ENCODE results near the gene GPR176. TPM values are rescaled to one million over a fixed set of nuclear protein-coding genes. Genes with fewer than 3 reads are reported as not detected.
"Not testable (repeated sequence)": the region's sequence is repeated elsewhere in the genome, so short reads cannot be mapped to it uniquely, and the experiment has no call there.

GPR176 gene
- total RNA-seq, 1 donor, result 173 TPM

DNA sequence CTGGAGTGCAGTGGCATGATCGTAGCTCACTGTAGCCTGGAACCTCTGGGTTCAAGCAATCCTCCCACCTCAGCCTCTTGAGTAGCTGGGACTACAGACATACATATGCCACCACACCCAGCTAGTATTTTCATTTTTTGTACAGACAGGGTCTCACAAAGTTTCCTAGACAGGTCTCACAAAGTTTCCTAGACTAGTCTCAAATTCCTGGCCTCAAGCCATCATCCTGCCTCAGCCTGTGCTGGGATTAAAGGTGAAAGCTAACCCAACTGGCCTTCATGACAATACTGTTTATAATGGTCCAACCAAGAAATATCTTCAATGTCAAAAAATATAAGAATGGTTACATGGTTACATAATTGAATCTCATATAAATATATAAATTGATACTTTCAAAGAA, 24.0 kb downstream of the GPR176 start:
- H3K27me3 ChIP-seq (ENCODE audit: insufficient read depth, low read length), result no peaks in the 10 kb centered on the region
- H2AFZ ChIP-seq (ENCODE audit: low read length), result no peak overlapping the region
- H3K79me2 ChIP-seq (ENCODE audit: insufficient read depth, low read length), result peaks cover 62% of the 10 kb centered on the region
- DNase-seq (ENCODE audit: insufficient read length, low spot score, missing footprints), result no peak
- peak overlapping the region; percentile 71 for H3K27ac ChIP-seq (ENCODE audit: low read depth, low read length)
- no peaks in the 10 kb centered on the region for H3K9me3 ChIP-seq (ENCODE audit: low read depth, low read length)
- TF ChIP-seq CTCF (IDR thresholded peaks at IDR 0.05; ENCODE audit: extremely low read depth, low read depth, low read length), result no peak
- peaks cover 27% of the 10 kb centered on the region for H4K20me1 ChIP-seq (ENCODE audit: insufficient read depth, low read length)
- H3K4me3 ChIP-seq (ENCODE audit: insufficient read depth, low read length), result no peak overlapping the region
- peaks cover 12% of the 10 kb centered on the region for H3K36me3 ChIP-seq (ENCODE audit: insufficient read depth, low read length)
- peaks cover 27% of the 10 kb centered on the region for H3K4me1 ChIP-seq (ENCODE audit: insufficient read depth, low read length)
- H3K4me2 ChIP-seq (ENCODE audit: insufficient read depth, low read length), result no peak overlapping the region

- not testable (repeated sequence) for H3K9me3 ChIP-seq (ENCODE audit: low read depth, low read length); H3K27ac ChIP-seq (ENCODE audit: low read depth, low read length); H3K27me3 ChIP-seq (ENCODE audit: insufficient read depth, low read length); H2AFZ ChIP-seq (ENCODE audit: low read length); H4K20me1 ChIP-seq (ENCODE audit: insufficient read depth, low read length); H3K4me3 ChIP-seq (ENCODE audit: insufficient read depth, low read length); DNase-seq (ENCODE audit: insufficient read length, low spot score, missing footprints); H3K4me2 ChIP-seq (ENCODE audit: insufficient read depth, low read length)
- Histone ChIP-seq H3K4me1 (ENCODE audit: insufficient read depth, low read length) (peaks cover 26% of the 10 kb centered on the region), H3K79me2 (ENCODE audit: insufficient read depth, low read length) (peaks cover 59% of the 10 kb centered on the region), H3K36me3 (ENCODE audit: insufficient read depth, low read length) (peaks cover 12% of the 10 kb centered on the region)
These were observed 27.0 kb downstream of the GPR176 start for GRCh38 chr15:39893051-39893450.

DNA sequence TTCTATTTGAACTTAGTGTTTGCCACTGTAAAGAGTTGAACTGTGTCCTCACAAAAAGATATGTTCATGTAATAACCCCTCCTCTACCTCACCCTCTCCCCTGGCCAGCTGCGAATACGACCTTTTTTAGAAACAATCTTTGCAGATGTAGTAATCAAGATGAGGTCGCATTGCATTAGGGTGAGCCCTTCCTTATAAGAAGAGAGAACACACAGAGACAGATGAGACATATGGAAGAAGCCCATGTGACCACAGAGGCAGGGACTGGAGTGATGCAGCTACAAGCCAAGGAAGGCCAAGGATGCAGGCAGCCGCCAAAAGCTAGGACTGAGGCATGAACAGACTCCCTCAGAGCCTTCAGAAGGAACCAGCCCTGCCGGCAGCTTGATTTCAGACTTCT, 27.6 kb downstream of the GPR176 start:
- H2AFZ ChIP-seq (ENCODE audit: low read length), result no peak overlapping the region
- peaks cover 23% of the 10 kb centered on the region for H3K4me1 ChIP-seq (ENCODE audit: insufficient read depth, low read length)
- peaks cover 12% of the 10 kb centered on the region for H3K36me3 ChIP-seq (ENCODE audit: insufficient read depth, low read length)
- H3K27me3 ChIP-seq (ENCODE audit: insufficient read depth, low read length), result no peaks in the 10 kb centered on the region
- H3K9me3 ChIP-seq (ENCODE audit: low read depth, low read length), result no peaks in the 10 kb centered on the region
- H3K27ac ChIP-seq (ENCODE audit: low read depth, low read length), result no peak overlapping the region
- peaks cover 9% of the 10 kb centered on the region for H4K20me1 ChIP-seq (ENCODE audit: insufficient read depth, low read length)
- DNase-seq (ENCODE audit: insufficient read length, low spot score, missing footprints), result no peak
- H3K4me2 ChIP-seq (ENCODE audit: insufficient read depth, low read length), result no peak overlapping the region
- no peak for TF ChIP-seq CTCF (IDR thresholded peaks at IDR 0.05; ENCODE audit: extremely low read depth, low read depth, low read length)
- H3K79me2 ChIP-seq (ENCODE audit: insufficient read depth, low read length), result peaks cover 61% of the 10 kb centered on the region
- no peak overlapping the region for H3K4me3 ChIP-seq (ENCODE audit: insufficient read depth, low read length)

- Histone ChIP-seq H3K27me3 (ENCODE audit: insufficient read depth, low read length) (no peaks in the 10 kb centered on the region), H2AFZ (ENCODE audit: low read length) (no peak overlapping the region), H3K9me3 (ENCODE audit: low read depth, low read length) (no peaks in the 10 kb centered on the region), H3K27ac (ENCODE audit: low read depth, low read length) (no peak overlapping the region), H3K4me1 (ENCODE audit: insufficient read depth, low read length) (peaks cover 16% of the 10 kb centered on the region), H3K79me2 (ENCODE audit: insufficient read depth, low read length) (peaks cover 72% of the 10 kb centered on the region), H3K4me2 (ENCODE audit: insufficient read depth, low read length) (no peak overlapping the region), H4K20me1 (ENCODE audit: insufficient read depth, low read length) (peaks cover 12% of the 10 kb centered on the region), H3K4me3 (ENCODE audit: insufficient read depth, low read length) (no peak overlapping the region), H3K36me3 (ENCODE audit: insufficient read depth, low read length) (peaks cover 17% of the 10 kb centered on the region)
- TF ChIP-seq CTCF (IDR thresholded peaks at IDR 0.05; ENCODE audit: extremely low read depth, low read depth, low read length), result no peak
- no peak for DNase-seq (ENCODE audit: insufficient read length, low spot score, missing footprints)
These were observed 29.4 kb downstream of the GPR176 start for GRCh38 chr15:39890621-39891020.
